Germinal center (tissue), 1 donor: ENCODE results near the gene CBX8.

Experiments
- DNase-seq: peaks from one replicate; pipeline ENCODE4 v3.0.0; 2012; ENCODE audit warnings: mixed read lengths, low spot score

Gene CBX8

GRCh38 chr17:79835470-79835899 is 38.6 kb upstream of the CBX8 start:
- no peak for DNase-seq

GRCh38 chr17:79834565-79835469 is 37.9 kb upstream of the CBX8 start:
- no peak for DNase-seq

- no peak for DNase-seq
Measured at GRCh38 chr17:79833744-79834564, 37.1 kb upstream of the CBX8 start.

GRCh38 chr17:79833110-79833450 is 36.2 kb upstream of the CBX8 start:
- no peak for DNase-seq

- no peak for DNase-seq
Measured at GRCh38 chr17:79832218-79833109, 35.6 kb upstream of the CBX8 start.

GRCh38 chr17:79831265-79832217 is 34.7 kb upstream of the CBX8 start:
- no peak for DNase-seq

- no peak for DNase-seq
Measured at GRCh38 chr17:79830763-79831264, 33.9 kb upstream of the CBX8 start.

GRCh38 chr17:79830303-79830702 is 33.4 kb upstream of the CBX8 start:
- DNase-seq: no peak

- no peak for DNase-seq
Measured at GRCh38 chr17:79829457-79829856, 32.6 kb upstream of the CBX8 start.

GRCh38 chr17:79829004-79829403 is 32.1 kb upstream of the CBX8 start:
- no peak for DNase-seq

GRCh38 chr17:79826841-79827578 is 30.1 kb upstream of the CBX8 start:
- DNase-seq: no peak

- DNase-seq: no peak
Measured at GRCh38 chr17:79826204-79826680, 29.4 kb upstream of the CBX8 start.

- no peak for DNase-seq
Measured at GRCh38 chr17:79825580-79825921, 28.7 kb upstream of the CBX8 start.

GRCh38 chr17:79824893-79825579 is 28.2 kb upstream of the CBX8 start:
- no peak for DNase-seq

GRCh38 chr17:79824234-79824633 is 27.4 kb upstream of the CBX8 start:
- DNase-seq: no peak

- no peak for DNase-seq
Measured at GRCh38 chr17:79822583-79823124, 25.8 kb upstream of the CBX8 start.

GRCh38 chr17:79821331-79822095 is 24.6 kb upstream of the CBX8 start:
- DNase-seq: no peak

GRCh38 chr17:79820959-79821330 is 24.1 kb upstream of the CBX8 start:
- no peak for DNase-seq
